OCI-LY7 (cell line): ENCODE data around the gene GALNT2.

Source experiments
- CTCF ChIP-seq: fragments of 200-600 bp; sonication (generic); conservative IDR thresholded peaks from 2 replicates; pipeline ENCODE4 v1.5.1; 2014; ENCODE audit warnings: mild to moderate bottlenecking, antibody characterized with exemption, low read length, moderate library complexity, mixed read lengths
- EZH2phosphoT487 ChIP-seq: fragments of 200-600 bp; sonication (generic); IDR thresholded peaks from 2 replicates; pipeline ENCODE4 v1.6.1; 2018; ENCODE audit warnings: low read depth, borderline replicate concordance, mild to moderate bottlenecking, mixed run types, antibody characterized with exemption, low read length, moderate library complexity, mixed read lengths

GRCh38 chr1:230068621-230068873, 1.5 kb downstream of the GALNT2 start:
- TF ChIP-seq CTCF (no peak), EZH2phosphoT487 (no peak)
